ENCODE measurements around the gene WDTC1.
"Not testable (repeated sequence)": the region's sequence is repeated elsewhere in the genome, so short reads cannot be mapped to it uniquely, and the experiment has no call there.

The WDTC1 gene, protein sequence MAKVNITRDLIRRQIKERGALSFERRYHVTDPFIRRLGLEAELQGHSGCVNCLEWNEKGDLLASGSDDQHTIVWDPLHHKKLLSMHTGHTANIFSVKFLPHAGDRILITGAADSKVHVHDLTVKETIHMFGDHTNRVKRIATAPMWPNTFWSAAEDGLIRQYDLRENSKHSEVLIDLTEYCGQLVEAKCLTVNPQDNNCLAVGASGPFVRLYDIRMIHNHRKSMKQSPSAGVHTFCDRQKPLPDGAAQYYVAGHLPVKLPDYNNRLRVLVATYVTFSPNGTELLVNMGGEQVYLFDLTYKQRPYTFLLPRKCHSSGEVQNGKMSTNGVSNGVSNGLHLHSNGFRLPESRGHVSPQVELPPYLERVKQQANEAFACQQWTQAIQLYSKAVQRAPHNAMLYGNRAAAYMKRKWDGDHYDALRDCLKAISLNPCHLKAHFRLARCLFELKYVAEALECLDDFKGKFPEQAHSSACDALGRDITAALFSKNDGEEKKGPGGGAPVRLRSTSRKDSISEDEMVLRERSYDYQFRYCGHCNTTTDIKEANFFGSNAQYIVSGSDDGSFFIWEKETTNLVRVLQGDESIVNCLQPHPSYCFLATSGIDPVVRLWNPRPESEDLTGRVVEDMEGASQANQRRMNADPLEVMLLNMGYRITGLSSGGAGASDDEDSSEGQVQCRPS

DNA sequence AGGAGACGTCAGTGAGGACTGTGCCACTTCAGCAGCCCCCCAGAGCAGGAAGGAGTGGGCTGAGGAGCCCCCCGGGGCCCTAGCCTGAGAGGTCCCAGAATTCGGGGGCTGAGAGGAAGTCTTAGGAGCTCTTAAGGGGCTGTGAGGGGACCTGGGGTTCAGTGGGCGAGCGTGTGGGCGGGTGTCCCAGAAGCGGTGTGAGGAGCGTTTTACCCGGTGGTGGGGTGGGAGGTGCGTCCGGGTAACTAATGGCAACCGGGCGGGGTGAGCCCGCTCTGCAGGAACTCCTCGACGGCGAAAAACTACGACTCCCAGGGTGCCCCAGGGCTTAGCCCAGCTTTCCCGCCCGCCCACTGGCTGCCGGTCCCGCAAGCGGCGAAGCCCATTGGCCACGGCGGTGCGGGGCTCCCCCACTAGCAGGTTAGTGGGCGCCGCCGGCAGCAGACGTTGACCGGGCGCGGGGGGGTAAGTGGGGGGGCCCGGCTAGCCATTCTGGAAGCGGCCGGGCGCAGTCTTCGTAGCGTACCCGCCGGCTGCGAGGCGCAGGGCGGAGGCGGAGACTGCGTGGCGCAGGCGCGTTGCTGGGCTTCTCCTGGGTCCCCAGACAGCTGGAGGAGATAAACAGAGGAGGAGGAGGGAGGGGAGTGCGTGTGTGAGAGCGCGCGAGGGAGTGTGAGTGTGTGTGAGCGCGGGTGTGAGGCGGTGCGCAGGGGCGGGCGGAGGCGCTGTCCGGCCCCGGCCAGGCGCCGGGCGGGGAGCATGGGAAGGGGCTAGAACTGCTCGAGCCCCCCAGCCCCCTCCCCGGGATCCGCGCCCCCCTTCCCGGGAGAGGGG lies at the start of gene WDTC1:
TSS of gene WDTC1 (plus strand) at position 584 of the 834 bp plus-strand sequence. CDS start 26,423 bp downstream, outside the sequence.
- peak; percentile 70 for DNase-seq

DNA sequence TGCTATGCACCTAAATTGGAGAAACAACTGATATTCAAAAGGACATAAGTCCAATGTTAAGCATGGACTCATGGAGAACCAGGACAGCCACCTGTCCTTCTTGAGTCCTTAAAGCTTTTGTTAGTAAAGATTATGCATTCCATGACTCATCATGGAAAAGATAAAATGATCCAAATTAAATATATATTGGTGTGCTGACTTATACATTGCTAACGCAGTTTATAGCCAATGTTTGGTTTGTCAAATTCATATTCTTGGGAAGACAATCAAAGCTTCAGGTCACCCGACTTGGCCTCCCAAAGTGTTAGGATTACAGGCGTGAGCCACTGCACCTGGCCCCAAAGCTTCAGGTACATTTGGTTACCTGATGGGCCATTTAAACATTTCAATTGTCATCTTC lies 49.8 kb upstream of the WDTC1 start:
- DNase-seq = not testable (repeated sequence)

DNA sequence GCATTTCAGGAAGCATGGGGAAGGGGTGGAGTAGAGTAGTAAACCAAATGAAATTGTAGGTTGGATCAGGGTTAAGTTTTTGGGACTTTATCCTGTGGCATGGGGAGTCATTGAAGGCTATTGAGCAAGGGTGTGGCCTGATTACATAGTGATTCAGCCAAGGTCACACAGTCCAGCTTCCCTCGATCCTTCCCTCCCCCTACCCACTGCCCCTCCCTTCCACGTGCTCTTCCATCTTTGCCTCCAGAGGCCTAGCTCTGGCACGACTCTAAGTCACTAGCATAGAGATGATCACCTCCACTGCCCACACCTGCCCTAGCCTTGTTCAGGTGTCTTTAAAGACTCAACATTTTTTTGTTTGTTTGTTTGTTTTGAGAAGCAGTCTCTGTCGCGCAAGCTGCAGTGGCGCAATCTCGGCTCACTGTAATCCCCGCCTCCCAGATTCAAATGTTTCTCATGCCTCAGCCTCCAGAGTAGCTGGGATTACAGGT lies 42.3 kb upstream of the WDTC1 start:
- no peak for DNase-seq

DNA sequence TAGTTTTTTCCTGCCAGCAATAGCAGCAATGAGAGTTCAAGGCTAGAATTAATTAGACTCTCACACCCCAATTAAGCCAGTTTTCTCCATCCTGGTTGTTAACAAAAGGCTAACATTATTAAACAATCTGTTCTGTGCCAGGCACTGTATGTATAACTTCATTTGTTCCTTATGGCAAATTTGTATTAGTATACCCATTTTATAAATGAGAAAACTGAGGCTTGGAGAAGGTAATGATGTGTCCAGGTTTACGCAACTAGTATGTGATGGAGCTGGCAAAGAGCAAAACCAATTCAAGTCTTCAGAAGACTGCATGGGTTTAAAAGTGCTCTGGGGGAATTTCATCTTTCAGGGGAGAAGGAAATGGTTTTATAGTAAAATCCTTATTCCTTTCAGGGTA lies 41.2 kb upstream of the WDTC1 start:
- DNase-seq = no peak

DNA sequence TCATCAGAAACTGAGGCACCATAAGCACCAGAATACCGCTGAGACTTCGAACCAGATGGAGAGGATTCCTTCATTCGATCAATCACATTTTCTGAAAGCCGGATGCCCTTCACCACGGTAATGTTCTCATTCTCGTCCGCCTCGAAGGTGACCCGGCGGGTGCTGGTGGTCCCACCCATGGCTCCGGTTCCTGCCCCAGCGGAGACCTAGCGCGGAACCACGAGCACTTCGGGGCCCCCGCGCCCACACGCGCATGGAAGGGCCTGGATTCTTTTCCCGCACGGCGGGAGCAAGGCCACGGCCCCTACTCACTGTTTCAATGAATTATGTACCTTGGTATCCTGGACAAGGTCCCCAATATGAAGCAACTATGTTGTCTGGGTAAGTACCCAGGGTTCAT lies 33.1 kb upstream of the WDTC1 start:
- DNase-seq = no peak

DNA sequence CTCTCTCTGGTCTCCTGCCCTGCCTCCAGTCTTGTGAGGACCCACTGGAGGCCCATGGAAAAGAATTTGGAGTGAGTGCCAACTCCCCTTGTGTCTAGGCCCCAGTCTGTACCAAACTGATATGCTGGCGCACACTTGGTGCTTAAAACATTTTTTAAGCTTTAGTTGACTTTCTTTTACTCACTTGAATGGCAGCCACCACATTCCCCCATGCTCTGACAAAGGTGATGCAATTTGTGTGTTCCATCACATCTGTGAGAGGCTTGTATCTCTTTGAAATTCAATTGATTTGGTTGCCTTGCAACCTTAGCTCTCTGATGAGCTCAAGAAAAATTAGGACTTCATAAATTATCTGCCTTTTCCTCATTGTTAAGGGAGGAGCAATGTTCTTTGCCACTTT lies 30.5 kb upstream of the WDTC1 start:
- no peak for DNase-seq

DNA sequence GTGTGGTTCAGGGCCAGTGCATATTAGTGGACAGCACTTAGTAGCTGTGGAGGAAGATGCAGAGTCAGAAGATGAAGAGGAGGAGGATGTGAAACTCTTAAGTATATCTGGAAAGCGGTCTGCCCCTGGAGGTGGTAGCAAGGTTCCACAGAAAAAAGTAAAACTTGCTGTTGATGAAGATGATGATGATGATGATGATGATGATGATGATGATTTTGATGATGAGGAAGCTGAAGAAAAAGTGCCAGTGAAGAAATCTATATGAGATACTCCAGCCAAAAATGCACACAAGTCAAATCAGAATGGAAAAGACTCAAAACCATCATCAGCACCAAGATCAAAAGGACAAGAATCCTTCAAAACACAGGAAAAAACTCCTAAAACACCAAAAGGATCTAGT lies 27.2 kb upstream of the WDTC1 start:
- not testable (repeated sequence) for DNase-seq

DNA sequence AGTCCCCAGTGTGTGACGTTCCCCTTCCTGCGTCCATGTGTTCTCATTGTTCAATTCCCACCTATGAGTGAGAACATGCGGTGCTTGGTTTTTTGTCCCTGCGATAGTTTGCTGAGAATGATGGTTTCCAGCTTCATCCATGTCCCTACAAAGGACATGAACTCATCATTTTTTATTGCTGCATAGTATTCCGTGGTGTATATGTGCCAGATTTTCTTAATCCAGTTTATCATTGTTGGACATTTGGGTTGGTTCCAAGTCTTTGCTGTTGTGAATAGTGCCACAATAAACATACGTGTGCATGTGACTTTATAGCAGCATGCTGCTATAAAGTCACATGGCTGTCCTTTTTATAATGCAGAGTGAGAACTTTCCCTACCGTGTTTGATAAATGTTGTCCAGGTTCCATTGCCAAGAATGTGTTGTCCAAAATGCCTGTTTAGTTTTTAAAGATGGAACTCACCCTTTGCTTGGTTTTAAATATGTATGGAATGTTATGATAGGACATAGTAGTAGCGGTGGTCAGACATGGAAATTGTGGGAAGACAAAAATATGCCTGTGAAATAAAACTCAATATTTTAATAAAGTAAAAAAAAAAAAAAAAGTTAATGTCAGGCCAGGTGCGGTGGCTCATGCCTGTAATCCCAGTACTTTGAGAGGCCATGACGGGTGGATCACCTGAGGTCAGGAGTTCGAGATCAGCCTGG lies 26.1 kb upstream of the WDTC1 start:
- not testable (repeated sequence) for DNase-seq

DNA sequence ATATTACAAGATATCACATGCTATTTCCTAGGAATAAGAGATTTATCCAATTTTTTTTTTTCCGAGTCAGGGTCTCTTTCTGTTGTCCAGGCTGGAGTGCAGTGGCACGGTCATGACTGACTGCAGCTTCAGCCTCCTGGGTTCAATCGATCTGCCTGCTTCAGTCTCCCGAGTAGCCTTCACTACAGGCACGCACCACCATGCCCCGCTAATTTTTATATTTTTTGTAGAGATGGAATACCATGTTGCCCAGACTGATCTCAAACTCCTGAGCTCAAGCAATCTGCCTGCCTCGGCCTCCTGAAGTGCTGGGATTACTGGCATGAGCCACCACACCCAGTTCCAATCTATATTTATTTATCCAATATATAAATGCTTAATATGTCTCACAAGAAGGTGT lies 18.0 kb upstream of the WDTC1 start:
- DNase-seq = no peak

DNA sequence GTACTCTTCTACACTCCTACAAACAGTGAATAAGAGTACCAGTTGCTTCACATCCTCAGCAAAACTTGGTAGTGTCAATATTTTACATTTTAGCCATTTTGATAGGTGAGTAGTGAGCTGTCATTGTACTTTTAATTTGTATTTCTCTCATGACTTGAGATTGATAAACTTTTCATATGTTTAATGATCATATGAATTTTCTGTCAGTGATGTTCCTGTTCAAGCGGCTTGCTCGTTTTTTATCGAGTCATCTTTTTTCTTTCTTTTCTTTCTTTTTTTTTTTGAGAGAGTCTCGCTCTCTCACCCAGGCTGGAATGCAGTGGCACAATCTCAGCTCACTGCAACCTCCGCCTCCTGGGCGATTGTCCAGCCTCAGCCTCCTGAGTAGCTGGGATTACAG lies 17.0 kb upstream of the WDTC1 start:
- no peak for DNase-seq

DNA sequence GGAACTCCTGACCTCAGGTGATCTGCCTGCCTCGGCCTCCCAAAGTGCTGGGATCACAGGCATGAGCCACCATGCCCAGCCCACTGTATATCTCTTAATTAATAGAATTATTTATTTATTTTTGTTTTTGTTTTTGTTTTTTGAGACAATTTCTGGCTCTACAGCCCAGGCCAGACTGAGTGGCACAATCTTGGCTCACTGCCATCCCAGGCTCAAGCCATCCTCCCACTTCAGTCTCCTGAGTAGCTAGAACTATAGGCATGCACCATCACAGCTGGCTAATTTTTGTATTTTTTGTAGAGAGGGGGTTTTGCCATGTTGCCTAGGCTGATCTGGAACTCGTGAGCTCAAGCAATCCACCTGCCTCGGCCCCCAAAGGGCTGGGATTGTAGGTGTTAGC lies 15.7 kb upstream of the WDTC1 start:
- DNase-seq = no peak

DNA sequence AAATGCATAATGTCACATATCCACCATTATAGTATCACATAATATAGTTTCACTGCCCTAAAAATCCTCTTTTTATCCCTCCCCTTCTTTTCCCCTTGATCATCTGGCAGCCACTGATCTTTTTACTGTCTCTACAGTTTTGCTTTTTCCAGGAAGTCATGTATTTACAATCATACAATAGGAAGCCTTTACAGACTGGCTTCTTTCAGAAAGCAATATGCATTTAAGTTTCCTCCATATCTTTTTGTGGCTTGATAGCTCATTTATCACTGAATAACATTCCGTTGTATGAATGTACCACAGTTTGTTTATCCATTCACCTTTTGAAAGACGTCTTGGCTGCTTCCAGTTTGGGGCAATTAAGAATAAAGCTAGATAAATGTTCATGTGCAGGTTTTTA lies 14.3 kb upstream of the WDTC1 start:
- DNase-seq = no peak

DNA sequence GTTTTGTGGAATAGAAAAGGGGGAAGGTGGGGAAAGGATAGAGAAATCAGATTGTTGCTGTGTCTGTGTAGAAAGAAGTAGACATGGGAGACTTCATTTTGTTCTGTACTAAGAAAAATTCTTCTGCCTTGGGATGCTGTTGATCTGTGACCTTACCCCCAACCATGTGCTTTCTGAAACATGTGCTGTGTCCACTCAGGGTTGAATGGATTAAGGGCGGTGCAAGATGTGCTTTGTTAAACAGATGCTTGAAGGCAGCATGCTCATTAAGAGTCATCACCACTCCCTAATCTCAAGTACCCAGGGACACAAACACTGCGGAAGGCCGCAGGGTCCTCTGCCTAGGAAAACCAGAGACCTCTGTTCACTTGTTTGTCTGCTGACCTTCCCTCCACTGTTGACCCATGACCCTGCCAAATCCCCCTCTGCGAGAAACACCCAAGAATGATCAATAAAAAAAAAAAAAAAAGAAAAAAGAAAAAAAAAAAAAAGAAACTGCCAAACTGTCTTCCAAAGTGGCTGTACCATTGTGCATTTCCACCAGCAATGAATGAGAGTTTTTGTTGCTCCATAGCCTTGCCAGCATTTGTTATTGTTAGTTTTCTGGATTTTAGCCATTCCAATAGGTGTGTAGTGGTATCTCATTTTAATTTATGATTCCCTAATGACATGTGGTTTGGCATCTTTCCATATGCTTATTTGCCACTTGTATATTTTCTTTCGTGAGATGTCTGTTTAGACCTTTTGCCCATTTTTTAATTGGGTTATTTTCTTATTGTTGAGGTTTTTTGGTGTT lies 13.5 kb upstream of the WDTC1 start:
- not testable (repeated sequence) for DNase-seq

DNA sequence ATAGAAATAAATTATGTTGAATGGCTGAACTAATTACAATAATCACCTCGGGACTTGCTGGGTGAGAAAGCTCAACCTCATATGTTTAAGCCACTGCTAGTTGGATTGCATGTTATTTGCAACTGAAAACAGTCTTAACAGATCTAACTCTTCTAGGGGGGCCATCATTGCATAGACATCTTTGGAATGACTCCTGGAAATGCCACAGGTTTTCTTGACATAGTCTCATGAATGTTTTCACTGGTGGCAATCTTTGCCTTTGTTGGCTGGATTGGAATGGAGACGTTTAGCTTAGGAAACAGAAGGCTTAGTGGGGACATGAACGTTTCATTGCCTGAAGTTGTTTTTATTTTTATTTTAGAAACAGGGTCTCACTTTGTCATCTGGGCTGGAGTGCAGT lies 8.8 kb upstream of the WDTC1 start:
- no peak for DNase-seq

DNA sequence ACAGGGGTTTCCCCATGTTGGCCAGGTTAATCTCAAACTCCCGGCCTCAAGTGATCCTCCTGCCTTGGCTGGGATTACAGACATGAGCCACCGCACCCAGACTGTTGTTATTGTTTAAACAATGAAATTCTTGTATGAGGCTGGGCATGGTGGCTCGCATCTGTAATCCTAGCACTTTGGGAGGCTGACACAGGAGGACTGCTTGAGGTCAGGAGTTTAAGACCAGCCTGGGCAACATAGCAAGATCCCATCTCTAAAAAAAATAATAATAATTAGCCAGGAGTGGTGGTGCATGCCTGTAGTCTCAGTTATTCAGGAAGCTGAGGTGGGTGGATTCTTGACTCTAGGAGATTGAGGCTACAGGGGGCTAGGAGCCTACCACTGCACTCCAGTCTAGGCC lies 6.7 kb upstream of the WDTC1 start:
- DNase-seq = no peak

DNA sequence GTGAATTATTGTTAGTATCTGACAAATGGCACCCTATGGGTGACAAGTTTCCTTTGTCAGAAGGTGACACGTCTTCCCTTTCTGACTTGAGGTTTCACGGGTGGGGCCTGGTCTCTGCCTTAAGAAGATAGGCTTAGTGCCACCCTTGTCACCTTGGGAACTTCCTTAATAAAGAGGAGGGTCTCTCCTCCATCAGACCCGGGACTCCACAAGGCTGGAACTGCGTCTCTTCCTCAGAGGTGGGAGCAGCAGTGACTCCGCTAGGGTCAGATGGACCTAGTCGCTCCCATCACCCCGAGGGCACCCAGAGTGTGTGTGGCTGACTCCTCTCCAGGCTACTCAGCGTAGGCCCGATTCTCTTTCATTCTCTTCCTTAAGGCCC lies 774 bp upstream of the WDTC1 start:
- DNase-seq = no peak

DNA sequence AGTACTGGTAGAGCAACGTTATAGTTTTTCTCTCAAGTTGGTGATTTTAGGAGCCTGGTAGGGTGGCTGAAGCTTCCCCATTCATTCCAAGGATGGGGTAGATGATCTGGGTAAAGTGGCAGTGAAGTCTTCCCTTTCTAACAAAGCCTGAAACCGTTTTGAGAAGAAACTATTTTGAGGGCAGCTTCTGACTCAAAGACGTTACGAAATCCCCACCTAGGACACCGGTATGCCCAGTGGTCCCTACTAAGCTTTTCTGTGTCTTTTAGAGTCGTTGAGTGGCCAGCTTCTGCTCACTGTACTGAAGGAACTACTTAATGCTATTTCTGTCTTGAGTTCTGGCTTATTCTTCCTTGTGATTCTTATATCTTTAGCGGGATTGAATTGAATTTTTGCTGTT lies 1.4 kb downstream of the WDTC1 start:
- DNase-seq = no peak

DNA sequence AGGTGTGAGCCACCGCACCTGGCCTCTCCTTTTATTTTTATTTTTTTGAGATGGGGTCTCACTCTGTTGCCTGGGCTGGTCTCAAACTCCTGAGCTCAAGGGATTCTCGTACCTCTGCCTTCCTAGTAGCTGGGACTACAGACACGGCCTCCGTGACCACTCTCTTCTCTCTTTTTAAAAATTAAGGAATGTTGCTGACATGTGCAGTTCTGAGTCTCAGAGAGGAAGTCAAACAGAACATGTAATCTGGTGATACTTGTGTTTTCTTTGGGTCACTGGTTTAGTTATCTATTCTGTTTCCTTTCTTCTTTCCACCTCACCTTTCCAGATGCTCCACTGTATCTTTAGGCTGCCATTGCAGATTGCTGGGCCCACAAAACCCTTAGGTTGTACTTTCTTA lies 2.7 kb downstream of the WDTC1 start:
- DNase-seq = no peak

DNA sequence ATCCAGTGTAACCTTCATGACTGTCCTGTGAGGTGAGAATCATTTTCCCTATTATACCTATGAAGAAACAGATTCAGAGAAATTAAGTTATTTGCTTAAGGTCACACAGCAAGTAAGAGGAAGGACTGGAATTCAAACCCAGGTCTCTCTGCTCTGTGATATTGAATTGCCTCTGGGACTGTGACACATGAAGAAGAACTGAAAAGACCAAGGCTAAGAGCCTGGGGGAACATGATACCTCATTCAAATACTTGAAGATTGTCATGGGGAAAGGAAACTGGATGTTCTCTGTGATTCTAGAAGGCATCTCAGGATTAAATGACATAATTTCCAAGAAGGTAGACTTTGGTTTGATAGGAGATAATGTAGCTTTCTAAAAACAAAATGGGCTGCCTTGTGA lies 3.6 kb downstream of the WDTC1 start:
- DNase-seq = no peak

DNA sequence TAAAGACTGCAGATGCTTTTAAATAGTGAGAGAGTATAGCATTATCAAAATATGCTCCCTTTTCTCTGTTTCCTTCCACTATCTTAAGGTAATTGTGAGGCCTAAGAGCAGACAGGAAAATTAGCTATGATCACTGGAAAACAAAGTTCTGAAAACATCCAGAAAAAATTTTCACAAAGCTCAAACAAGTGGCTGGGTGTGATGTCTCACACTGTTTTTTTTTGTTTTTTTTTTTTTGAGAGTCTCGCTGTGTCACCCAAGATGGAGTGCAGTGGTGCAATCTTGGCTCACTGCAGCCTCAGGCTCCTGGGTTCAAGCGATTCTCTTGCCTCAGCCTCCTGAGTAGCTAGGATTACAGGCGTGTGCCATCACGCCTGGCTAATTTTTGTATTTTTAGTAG lies 7.2 kb downstream of the WDTC1 start:
- no peak for DNase-seq

DNA sequence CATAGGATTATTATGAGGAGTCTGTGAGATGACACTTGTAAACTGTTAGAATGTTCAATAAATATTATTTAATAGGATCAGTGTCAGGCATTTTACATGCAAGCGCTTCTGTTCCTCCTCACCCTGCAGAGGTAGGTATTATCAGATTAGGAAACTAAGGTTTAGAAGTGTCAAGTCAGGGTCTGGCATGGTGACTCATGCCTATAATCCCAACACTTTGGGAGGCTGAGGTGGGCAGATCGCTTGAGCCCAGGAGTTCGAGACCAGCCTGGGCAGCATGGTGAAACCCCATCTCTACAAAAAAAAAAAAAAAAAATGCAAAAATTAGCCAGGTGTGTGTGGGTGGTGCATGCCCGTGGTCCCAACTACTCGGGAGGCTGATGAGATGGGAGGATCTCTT lies 9.2 kb downstream of the WDTC1 start:
- not testable (repeated sequence) for DNase-seq

DNA sequence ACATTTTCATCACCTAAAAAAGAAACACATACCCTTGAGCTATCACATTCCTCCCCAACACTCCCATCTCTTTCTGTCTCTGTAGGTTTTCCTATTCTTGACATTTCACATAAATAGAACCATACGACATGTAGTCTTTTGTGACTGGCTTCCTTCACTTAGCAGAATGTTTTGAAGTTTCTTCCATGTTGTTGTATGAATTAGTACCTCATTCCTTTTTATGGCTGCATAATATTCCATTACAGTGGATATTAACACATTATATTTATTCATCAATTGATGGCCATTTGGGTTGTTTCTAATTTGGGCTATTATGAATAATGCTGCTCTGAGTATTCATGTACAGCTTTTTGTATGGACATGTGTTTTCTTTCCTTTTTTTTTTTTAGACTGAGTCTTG lies 11.8 kb downstream of the WDTC1 start:
- DNase-seq = no peak

Measured in NCI-H748 treated with DMSO at 0.1 percent for 48 hours (cell line).